ENCODE measurements around the gene GYG2.

DNA sequence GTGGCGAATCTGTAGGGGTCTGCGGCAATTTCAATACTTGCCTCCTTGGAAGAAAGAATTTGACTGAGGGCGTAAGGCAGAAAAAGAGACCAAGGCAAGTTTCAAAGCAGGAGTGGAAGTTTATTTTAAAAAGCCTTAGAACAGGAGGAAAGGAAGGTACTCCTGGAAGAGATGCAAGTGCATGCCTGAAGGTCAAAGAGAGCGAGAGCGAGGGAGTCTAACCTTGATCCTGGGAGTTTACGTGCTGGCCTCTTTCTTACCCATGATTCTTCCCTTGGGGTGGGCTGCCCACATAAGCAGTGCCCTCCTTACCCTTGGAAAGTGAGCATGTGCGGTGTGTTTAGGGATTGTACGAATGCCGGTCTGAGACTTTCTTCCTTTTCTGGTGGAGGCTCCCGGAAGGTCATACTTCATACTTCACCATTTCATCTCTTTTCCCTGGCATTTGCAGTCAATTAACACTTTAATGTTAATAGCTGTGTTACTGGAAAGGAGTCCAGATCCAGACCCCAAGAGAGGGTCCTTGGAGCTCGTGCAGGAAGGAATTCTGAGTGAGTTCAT is 60.4 kb downstream of the GYG2 start:
- TF ChIP-seq, protein P1, sequence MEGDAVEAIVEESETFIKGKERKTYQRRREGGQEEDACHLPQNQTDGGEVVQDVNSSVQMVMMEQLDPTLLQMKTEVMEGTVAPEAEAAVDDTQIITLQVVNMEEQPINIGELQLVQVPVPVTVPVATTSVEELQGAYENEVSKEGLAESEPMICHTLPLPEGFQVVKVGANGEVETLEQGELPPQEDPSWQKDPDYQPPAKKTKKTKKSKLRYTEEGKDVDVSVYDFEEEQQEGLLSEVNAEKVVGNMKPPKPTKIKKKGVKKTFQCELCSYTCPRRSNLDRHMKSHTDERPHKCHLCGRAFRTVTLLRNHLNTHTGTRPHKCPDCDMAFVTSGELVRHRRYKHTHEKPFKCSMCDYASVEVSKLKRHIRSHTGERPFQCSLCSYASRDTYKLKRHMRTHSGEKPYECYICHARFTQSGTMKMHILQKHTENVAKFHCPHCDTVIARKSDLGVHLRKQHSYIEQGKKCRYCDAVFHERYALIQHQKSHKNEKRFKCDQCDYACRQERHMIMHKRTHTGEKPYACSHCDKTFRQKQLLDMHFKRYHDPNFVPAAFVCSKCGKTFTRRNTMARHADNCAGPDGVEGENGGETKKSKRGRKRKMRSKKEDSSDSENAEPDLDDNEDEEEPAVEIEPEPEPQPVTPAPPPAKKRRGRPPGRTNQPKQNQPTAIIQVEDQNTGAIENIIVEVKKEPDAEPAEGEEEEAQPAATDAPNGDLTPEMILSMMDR (conservative IDR thresholded peaks at IDR 0.05) = no peak
- TF ChIP-seq EZH2 (IDR thresholded peaks at IDR 0.05; ENCODE audit: low read depth) = no peak

All from PC-9 (cell line).